Stimulated activated CD4-positive, alpha-beta T cell treated with anti-CD3 and anti-CD28 coated beads, Interleukin-15, amount 100 ng/mL, for 48 hours (primary cell): ENCODE data around the gene AMBP.
A peak's percentile ranks its signal among the peaks of the same experiment; 100 is the strongest.
"Not testable (repeated sequence)": the region's sequence is repeated elsewhere in the genome, so short reads cannot be mapped to it uniquely, and the experiment has no call there.

Source experiments
- DNase-seq, 2 donors: peaks; one replicate each; pipeline ENCODE4 v3.0.0-alpha.2; 2020; ENCODE audit warnings: low read depth in 2 of 2

AMBP gene

DNA sequence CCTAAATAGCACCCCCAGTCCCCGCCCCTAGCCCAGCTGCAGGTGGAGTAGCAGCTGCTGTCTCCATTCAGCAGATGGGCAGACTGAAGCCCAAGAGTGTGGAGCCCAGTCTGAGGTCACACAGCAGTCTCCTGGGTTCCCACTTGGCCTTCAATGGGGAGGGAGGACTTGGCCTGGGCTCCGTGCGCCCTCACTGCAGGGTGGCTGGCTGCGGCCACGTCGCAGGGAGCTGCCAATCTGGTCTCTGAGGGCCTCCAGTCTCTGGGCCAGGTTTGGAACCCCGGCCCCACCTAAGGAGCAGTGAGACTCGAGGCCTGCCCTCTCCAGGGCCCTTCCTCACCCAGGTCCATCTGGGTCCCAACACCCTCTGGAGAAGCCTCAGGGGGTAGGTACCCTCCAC is 13.6 kb upstream of the AMBP start:
- DNase-seq = no peak

- no peak for DNase-seq
These were observed 12.7 kb upstream of the AMBP start for GRCh38 chr9:114090798-114091197.

DNA sequence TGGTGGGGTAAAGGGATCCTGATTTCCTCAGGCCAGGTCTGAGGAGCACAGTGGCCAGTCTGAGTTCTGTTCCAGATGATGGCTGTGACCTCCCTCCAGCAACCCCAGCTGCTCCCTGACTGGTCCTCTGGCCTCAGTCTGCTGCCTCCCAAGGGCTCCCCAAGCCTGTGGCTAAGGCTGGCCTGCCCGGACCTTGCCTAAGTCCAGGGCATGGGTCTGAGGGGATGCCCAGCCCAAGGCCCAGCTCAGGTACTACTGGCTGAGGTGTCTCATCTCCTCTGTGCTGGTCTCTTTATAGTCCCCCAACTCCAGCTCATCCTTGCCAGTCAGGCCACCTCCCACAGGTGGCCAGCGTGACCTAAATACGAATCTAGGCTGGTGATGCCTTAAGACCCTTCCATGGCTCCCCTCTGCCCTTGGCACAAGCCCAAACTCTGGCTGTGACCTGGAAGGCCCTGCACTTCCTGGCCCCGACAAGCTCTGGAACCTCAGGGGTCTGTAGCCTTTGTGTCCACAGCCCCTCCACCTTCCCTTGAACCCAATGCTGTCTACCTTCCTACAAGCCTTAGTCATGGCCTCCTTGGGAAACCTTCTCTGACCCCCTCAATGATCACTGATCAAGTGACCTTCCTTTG is 11.2 kb upstream of the AMBP start:
- no peak for DNase-seq

- no peak for DNase-seq
These were observed 10.6 kb upstream of the AMBP start for GRCh38 chr9:114088571-114089170.

DNA sequence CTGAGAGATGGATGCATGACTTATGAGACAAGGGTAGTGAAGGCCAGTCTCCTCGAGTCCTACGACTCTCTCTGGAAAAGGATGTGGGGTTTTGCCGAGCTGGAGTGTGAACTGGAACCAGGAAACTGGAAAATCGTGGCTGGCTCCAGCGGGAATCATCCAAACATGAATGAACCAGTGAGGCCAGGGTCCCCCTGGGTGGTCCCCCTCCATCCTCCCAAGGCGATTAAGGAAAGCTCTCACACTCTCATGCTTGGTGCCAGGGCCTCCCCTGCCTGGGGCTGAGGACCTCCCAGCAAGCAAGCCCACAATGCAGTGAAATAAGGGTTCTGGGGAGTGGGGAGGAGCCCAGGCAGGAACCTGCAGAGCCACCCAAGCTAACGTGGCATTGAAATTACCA is 9.6 kb upstream of the AMBP start:
- no peak for DNase-seq

DNA sequence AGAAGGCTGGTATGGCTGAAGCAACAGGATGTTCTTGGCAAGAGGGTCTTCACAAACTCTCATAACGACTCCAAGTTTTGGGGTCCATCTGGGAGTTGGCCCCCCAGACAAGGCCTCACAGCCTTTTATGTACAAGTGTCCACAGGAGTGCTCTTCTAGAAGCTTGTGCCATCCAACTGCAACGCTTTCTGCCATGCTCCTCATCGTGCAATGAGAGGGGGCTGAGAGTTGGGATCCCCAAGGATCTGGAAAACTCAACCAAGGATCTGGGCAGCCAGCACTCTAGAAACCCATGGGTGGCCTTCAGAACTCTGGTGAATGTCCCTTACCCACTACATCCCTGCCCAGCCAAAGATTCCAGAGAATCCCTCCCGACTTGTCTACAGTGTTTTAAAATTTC is 8.5 kb upstream of the AMBP start:
- DNase-seq = no peak

DNA sequence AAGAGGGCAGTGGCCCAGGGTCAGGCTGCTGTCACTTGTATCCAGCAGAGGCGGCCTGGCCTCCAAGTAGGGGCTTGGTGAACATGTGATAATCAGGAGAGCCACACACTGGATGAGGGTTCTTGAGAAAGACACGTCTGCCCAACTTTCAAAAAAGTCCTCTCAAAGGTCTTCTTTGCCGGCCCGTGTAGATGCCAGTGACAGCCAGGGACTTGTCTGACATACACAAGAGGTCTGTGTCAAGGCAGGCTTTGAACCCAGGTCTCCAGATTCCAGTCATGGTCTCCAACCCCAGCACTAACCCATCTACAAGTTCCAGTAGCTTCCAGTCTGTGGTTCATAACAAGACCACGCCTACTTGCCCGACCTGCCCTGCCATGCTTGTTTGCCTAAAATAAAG is 7.9 kb upstream of the AMBP start:
- no peak for DNase-seq

DNA sequence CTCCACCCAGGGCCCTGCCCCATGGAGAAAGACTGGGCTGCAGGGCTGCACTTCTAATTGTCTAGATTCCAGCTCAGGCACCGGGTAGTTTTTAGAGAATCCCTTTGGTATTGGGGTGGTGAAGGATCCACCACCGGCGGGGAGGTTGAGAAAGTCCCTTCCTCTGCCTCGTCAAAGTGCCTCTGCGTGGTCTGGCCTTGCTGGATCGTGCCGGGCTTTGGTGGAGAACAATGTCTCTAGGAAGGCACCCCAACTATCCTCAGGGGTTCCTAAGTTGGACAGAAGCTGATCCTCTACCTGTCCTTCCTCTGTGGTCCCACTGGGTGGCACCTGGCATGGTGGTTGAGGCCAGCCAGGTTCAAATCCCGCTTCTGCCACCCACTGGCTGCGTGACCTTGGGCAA is 7.3 kb upstream of the AMBP start:
- no peak for DNase-seq

DNA sequence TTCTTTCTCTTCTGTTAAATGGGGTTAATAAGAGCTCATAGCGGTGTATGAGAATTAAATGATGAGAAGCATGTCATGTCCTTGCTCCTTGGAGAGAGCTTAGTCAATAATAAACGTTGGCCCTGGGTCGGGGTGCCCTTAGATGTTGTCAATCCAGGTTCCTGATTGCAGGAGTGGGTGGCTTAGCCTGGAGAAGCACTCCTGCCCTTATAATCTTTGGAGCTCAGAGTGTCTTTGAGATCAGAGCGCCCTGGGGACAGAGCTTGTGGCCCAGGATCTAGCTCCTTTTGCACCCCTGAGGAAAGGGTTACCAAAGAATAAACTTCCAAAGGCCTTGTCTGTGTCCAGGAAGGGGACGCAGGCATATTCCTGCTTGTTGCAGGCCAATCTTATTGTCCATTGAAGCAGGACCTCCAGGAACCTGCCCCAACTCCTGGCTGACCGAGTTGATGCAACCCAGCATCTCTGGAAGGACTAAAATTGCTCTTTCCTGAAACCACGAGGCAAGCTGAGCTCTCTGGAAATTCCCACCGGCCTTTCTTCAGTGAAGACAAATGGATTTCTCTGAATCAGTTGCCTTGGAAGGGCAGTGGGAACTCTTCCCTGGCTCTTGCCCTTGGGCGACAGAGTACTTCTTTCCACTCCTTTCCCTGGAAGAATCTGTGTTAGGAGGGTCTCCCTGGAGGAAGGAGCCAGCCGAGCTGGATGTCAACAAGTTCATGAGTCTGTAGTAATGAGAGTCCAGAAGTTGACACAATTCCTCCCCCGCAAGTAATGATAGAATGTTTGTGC is 6.4 kb upstream of the AMBP start:
- DNase-seq = no peak

DNA sequence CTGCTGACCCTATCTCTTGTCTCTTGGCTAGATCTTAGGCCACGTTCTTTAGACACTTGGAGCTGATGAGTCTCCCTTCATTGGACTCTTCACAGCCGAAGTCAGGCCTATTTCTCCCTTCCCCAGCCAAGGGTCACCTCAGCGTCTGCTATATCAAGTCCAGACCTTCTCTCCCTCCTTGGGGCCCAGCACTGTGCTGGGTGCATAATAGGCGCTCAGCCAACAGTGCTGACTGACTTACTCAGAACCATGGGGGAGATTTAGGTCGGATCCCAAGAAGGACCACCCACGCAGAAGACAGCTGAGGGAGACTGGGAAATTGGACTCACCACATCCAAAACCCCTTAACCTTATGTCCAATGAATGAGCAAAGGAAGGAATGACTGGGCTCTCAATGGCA is 5.6 kb upstream of the AMBP start:
- no peak for DNase-seq

- not testable (repeated sequence) for DNase-seq
These were observed 4.8 kb upstream of the AMBP start for GRCh38 chr9:114082763-114083412.

DNA sequence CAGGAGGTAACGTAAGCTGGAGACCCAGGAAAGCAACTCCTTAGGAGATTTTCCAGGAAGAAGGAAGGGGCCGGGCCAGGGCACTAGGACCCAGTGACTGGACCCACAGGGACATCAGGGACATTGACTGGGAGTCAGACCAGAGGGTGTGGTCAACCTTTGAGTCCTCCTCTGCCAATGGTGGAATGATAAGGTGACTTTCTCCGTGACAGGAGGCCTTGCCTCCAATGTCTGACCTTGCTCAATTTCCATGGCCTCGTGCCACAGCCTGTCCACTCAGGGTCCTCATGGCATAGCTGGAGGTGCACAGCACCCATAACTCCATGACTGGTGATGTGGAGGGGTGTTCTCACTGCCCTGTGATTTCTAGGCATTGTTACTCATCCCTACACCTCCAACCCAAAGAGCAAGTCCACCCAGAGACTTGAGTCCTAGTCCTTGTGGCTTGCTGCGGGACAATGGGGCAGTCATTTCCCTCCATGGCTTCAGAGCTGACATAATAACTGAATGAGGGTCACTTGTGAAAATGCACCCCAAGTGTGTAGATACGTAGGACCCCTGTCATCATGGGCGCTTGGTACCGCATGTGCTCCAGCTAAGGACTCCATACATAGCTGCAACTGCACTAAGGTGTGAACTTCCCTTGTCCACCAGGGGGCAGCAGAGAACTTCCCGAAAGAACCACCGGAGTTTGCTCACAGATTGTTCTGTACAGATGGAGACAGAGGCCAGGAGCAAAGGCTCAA is 4.1 kb upstream of the AMBP start:
- DNase-seq = peak; percentile 66 to 76

DNA sequence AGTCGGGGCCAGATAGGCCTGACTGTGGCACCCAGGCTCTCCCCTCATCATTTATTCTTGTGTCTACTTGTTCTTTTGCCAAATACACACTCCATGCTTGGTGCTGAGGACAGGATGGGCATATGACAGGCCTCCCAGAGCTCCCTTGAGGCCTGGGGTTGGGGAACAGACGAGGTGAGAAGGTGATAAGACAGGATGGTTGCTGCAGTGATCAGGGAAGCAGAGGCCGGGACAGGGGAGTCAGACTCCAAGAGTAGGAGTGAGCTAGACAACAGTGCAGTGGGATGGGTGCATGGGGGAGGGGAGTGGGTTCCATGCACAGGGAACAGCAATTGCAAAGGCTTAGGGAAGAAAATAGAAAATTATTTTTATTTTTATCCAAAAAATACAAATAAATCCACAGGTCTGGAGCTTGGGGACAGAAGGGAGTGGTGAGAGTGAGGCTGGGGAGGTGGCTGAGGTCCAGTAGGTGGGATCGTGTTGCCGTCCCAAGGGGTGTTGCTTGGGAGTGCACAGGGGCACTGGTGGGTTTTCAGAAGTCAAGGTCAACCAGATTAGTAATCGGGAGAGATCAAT is 3.4 kb upstream of the AMBP start:
- no peak for DNase-seq

- DNase-seq = no peak
These were observed 2.8 kb upstream of the AMBP start for GRCh38 chr9:114080773-114081440.

GRCh38 chr9:114080195-114080772 is 2.2 kb upstream of the AMBP start:
- no peak for DNase-seq

- no peak for DNase-seq
These were observed 669 bp upstream of the AMBP start for GRCh38 chr9:114078781-114079156.

DNA sequence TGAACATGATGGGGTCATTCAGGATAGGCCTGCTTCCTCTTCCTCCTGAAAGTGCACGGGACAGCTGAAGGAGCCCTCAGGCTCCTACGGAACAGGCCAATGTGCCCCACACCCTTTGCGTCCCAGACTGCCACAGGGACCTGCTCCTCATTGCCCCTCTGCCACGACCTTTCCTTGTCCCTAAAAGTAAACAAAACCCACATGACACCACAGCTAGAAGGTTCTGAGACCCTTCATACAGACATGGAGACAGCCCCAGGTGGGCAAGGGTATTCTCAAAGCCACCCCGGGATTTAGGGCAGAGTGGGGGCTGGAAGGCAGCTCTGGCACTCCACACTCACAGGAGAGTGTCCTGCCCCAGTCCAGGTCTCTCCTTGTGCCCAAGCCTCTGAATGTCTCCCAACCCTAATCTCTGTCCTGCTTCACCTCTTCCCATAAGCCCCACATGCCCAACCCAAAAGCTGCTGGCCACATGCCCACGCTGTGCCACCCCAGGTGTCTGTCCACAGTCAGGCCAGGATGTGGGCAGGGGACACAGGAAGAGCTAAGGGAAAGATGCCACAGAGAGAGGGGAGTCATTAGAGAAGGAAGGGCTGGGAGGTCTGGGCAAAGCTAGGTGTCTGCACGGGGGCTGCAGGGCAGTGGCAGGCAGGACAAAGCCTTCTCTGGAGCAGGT is 800 bp downstream of the AMBP start:
- no peak for DNase-seq

GRCh38 chr9:114076237-114077161 is 1.6 kb downstream of the AMBP start:
- no peak for DNase-seq

DNA sequence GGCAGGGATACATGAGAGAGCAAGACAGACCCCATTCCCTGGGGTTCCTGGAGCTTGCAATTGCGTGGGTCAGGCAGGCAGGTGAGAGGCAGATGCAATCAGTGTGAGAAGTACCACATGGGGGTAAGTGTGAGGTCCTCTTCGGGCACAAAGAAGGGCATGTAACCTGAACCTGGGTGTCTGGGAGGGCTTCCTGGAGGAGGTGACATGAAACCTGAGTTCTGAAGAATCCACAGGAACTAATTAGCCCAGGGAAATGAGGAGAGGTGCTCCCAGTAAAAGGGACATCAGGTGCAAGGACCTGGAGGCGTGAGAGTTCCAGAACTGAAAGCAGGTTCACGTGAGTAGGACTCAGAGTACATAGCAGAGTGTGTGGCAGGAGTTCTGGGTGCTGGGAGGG is 2.5 kb downstream of the AMBP start:
- DNase-seq = no peak
